OCI-M1 (cell line): Measurements from ENCODE around the gene KCNJ14.
"Not testable (repeated sequence)": the region's sequence is repeated elsewhere in the genome, so short reads cannot be mapped to it uniquely, and the experiment has no call there.

Experiments used
- DNase-seq: peaks from one replicate; lab custom pipeline; 2025; lab: John Stamatoyannopoulos, UW

KCNJ14 gene

DNA sequence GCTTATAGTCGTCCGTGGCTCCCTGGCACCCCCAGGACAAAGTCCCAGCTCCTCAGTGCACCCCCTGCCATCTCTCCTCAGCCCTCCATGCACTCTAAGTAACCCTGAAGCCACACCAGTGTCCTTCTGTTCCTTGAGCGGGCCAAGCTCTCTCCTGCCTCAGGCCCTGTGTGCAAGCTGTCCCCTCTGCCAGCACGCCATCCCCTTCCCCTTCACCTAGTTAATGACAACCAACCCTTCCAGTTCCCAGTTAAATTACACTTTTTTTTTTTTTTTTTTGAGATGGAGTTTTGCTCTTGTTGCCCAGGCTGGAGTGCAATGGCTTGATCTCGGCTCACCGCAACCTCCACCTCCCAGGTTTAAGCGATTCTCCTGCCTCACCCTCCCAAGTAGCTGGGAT is 33.1 kb downstream of the KCNJ14 start:
- DNase-seq: not testable (repeated sequence)

GRCh38 chr19:48489608-48490216 is 34.3 kb downstream of the KCNJ14 start:
- peak; percentile 88 for DNase-seq

DNA sequence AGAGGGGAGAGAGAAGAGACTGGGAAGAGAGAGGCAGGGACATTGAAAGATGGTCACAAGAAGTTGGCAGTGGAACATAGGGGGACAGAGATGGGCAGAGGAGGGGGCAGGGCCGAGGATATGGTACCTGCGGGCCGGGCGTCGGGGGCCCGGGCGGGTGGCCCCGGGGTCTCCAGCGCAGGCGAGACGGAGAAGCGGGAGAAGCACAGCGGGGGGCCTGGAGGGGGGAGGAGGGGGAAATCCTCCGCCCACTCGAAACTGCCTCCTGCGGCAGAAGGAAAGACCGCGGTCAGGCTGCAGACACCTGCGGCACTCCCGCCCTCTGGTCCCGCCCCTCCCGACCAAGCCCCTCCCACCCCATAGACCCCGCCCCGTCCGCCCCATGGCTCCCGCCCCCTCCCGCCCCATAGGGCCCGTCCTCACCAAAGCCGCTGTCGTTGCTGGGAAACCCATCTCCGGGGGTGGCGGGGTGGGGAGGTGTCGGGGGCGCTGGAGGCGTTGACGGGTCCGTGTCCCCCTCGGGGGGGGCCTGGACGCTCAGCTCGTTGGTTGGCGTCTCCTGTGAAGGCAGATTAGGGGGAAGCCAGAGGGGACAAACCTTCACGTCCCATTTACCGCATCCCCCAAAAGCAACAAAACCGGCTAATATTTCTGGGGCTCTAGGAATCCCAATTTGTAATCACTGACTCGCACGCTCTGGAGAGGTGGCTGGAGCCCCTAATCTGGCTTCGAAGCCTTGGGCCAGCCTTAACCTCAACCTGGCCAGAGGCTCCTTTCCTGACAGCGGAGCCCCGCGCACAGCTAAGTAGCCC is 35.8 kb downstream of the KCNJ14 start:
- DNase-seq: peak; percentile 56

DNA sequence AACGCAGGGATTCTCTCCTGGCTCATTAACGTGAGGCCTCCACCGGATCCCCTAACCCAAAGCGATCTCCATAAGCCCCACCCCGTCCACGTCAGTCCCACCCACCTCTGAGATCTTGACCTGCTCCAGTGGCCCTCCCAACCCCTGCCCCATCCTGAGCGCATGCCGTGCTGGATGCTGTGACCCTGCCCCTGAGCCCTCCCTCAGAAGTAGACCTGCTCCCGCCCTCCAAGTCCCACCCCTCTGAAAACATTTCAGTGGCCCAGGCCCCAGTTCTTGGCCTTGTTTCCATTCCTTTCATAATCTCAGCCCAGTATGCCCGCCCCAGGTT is 36.4 kb downstream of the KCNJ14 start:
- no peak for DNase-seq

- peak; percentile 98 for DNase-seq
Observed at GRCh38 chr19:48492925-48493717, 37.7 kb downstream of the KCNJ14 start.

- no peak for DNase-seq
Observed at GRCh38 chr19:48493718-48494401, 38.5 kb downstream of the KCNJ14 start.

- peak; percentile 39 for DNase-seq
Observed at GRCh38 chr19:48495396-48495795, 40.0 kb downstream of the KCNJ14 start.

GRCh38 chr19:48496959-48497727 is 41.8 kb downstream of the KCNJ14 start:
- DNase-seq: no peak

DNA sequence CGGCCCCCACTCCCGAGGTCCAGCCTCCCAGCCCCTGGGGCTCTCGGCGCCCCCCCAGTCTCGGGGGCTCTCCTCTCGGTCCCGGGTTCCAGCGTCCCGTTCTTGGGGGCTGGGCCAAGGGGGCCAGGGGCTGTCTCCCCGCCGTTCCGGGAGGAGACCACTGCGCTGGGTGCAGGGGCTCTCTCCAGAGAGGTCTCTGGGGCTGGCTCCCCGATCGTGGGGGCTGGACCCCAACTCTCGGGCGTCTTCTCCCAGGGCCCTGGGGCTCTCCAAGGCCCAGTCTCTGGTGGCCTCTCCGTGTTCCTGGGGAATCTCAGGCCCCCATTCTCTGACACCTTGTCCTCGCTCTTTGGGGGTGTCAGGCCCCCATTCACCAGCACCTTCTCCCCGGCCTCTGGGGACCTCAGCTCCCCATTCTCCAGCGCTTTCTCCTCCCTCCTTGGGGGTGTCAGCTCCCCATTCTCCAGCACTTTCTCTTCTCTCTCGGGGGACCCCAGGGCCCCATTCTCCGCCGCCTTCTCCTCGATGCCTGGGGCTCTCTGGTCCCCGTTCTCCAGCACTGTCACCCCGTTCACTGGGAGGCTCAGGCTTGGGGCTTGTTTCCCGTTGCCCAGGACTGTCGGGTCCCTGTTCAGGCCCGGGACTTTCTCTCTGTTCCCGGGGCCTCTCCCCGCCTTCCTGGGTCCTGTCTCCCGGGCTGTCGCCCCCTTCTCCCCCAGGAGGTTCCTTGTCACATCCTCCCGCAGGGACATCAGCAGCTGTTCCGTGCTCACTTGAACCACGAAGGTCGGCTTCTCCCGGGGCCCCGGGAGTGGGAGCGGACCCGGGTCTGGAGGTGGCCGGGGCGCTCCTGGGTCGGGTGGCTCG is 42.6 kb downstream of the KCNJ14 start:
- no peak for DNase-seq

DNA sequence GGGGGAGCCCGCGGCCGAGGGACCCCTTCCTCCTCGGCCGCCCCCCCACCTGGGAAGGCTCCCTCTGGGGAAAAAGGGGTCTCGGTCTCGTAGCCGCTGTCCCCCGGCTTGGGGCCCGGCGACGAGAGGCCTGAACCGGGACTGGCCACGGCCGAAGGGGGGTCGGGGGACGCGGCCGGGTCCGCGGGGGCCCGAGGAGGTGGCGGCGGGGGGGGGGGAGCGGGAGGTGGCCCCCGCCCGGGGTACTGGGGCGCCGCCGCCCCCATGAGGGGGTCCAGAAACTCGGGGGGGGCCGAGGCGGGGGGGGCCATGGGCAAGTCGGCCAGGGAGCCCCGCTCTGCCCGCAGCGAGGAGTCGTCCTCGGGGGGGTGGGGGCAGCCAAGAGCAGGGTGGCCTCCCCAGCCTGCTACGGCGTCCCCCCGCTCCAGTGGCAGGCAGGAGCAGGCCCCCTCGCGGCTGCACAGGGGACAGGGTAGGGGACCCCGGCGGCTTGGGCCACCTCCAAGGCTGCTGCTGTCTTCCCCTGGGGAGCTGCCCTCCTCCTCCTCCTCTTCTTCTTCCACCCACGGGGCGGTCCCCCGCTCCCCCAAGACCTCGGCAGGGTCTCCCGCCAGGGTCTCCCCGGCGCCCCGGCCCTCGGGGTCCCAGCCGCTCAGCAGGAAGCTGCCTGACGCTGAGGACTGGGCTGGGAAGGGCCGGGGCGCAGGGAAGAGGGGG is 43.4 kb downstream of the KCNJ14 start:
- DNase-seq: no peak

DNA sequence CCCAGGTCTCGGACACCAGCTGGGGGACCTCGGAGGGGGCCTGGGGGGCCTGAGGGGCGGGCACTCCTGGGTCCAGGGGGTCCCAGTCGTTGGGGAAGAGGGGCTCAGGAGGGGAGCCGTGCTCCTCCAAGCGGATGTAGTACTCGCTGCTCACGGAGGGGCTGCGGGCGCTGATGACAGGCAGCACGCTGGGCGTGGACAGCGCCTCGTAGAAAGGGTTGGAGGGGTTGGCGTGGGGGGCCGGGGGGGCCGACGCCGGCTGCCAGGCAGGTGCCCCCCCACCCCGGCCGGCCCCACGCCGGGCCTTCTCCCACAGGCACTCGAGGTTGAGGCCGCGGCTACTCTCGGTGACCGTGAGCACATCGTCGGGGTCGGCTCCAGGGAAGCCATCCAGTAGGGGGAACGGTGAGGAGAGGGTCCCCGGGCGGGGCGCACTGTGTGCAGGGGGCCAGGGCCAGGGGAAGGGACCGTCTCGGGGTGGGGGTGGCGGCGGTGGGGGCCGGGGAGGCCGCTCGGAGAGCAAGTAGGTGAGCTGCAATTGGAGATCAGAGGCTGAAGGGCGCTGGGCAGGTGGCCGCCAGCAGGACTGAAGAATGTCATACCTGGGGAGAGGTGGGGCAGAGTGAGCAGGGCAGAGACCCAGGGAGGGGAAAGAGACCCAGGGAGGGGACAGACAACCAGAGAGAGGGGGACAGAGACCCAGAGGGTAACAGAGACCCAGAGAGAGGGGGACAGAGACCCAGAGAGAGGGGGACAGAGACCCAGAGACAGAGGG is 44.1 kb downstream of the KCNJ14 start:
- no peak for DNase-seq

- no peak for DNase-seq
Observed at GRCh38 chr19:48500830-48501493, 45.6 kb downstream of the KCNJ14 start.

DNA sequence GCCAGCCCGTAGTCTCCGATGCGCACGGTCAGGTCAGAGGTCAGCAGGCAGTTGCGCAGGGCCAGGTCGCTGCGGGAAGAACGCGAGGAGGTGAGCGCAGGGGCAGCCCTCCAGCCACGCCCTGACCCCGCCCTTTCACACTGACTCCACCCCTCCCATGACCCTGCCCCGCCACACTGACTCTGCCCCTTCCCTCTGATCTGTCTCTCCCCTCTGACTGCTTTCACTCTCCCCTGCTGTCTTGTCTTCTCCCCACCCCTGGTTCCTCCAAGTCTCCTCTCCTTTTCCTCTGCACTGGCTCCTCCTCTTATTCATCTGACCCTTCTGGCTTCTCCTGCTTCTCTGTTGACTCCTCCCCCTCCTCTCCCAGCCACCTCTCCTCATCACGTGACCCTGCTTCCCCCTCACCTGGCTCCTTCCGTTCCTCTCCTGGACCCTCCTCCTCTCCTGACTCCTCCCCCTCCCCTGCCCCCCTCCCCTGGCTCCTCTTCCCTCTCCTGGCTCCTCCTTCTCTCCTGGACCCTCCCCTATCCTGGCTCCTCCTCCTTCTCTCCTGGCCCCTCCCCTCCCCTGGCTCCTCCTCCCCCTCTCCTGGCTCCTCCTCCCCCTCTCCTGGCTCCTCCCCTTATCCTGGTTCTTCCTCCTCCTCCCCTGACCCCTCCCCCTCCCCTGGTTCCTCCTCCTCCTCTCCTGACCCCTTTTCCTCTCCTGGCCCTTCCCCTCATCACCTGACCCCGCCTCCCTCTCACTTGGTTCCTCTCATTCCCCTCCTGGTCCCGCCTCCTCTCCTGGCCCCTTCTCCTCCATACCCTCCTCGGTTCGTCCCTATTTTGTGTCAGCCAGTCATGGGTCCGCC is 46.3 kb downstream of the KCNJ14 start:
- DNase-seq: peak; percentile 98

DNA sequence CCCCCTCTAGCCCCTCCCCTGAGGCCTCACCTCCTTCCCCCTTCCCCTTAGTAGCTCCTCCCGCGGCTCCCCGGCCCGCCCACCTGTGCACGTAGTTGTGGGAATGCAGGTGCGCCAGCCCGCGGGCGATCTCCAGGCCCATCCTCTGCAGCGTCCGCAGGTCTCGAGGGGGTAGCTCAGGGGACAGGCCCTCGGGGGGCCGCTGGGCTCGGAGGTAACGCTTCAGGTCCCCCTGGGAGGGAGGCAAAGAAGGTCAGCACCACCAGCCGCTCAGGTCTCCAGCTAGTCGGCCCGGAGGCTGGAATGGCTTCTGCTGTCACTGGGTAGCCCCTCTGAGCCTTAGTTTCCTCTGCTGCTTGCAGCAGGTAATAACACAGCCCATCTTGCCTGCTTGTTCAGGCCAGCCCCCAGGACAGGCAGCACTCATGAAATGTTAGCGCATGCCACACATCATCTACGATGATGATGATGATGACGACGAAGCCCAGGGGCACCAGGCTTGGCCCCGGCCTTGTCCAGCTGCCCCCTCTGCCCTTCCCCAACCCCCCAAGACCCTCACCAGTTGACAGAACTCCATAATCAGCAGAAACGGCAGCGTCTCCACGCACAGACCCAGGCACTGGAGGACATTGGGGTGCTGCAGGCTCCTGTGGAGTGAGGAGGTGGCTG is 47.1 kb downstream of the KCNJ14 start:
- DNase-seq: no peak

GRCh38 chr19:48506138-48506733 is 50.9 kb downstream of the KCNJ14 start:
- DNase-seq: peak; percentile 78

GRCh38 chr19:48507911-48508439 is 52.6 kb downstream of the KCNJ14 start:
- no peak for DNase-seq
